ENCODE results near the gene RNF157. TPM values are rescaled to one million over a fixed set of nuclear protein-coding genes. Genes with fewer than 3 reads are reported as not detected.

RNF157 gene
- total RNA-seq, 1 experiment from 2014 or later: 0.86 TPM

DNA sequence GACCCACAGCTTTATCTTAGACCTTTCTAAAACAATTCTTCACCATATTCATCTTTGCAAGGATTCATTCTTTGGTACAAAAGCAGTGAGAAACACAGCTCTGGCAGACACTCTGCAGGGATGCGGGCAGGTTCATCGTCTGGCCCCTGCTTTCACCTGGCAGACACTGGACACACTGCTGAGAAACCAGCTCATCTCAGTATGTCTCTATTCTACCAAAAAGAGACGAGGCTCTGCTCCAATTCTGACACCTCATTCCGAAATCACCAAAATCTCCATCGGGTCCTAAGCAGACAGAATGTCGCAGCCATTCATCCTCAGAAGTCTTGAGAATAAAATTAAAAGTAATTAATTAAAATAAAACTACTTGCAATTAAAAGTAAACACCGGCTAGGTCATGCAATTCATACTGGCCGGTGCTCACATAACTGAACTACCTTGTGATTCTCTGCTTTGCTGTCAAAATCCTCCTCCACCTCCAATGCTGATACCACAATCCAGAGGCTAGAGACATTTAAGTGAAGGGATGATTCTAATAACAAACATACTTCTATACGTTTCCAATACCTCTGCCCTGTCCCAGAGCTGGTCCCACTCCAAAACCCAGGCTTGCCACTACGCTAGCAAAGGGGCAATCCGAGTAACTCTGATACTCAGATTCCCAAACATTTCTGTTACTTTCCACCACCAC, 1.3 kb downstream of the RNF157 start:
- ChIA-PET POLR2A (interaction anchor here (0.6 to 1.2 kb wide), 4 partner anchors 9 to 333 kb away, joined by 3 to 5 read pairs (median 3); no protein-coding TSS in a partner anchor), CTCF (interaction anchor here (1.2 kb wide), 1 partner anchor 49 kb away, joined by 3 read pairs; no protein-coding TSS in a partner anchor)

More for the DNA sequence above, 1.3 kb downstream of the RNF157 start:
- intact Hi-C loops (cut with micrococcal nuclease): no loop called here
- TF ChIP-seq ATF3 (IDR thresholded peaks at IDR 0.05) (no peak), ZFX (IDR thresholded peaks at IDR 0.05) (no peak), REST (IDR thresholded peaks at IDR 0.05; ENCODE audit: low read depth) (no peak), EGR1 (IDR thresholded peaks at IDR 0.05; ENCODE audit: low read depth) (no peak), CTCF (IDR thresholded peaks at IDR 0.05 in 2 of 3, conservative IDR thresholded peaks at IDR 0.05 in 1 of 3; ENCODE audit: borderline replicate concordance in 1 of 3, insufficient read depth in 1 of 3, low read depth in 2 of 3, low read length in 2 of 3) (no peak), ZNF274 (IDR thresholded peaks at IDR 0.05; ENCODE audit: low read depth, low read length) (no peak), RAD21 (IDR thresholded peaks at IDR 0.05; ENCODE audit: low read depth) (no peak), JUND (IDR thresholded peaks at IDR 0.05) (no peak)
- TF ChIP-seq, protein P1, sequence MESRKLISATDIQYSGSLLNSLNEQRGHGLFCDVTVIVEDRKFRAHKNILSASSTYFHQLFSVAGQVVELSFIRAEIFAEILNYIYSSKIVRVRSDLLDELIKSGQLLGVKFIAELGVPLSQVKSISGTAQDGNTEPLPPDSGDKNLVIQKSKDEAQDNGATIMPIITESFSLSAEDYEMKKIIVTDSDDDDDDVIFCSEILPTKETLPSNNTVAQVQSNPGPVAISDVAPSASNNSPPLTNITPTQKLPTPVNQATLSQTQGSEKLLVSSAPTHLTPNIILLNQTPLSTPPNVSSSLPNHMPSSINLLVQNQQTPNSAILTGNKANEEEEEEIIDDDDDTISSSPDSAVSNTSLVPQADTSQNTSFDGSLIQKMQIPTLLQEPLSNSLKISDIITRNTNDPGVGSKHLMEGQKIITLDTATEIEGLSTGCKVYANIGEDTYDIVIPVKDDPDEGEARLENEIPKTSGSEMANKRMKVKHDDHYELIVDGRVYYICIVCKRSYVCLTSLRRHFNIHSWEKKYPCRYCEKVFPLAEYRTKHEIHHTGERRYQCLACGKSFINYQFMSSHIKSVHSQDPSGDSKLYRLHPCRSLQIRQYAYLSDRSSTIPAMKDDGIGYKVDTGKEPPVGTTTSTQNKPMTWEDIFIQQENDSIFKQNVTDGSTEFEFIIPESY (IDR thresholded peaks at IDR 0.05; ENCODE audit: extremely low read depth, insufficient replicate concordance, low read length): no peak
- Histone ChIP-seq H2AFZ (ENCODE audit: low read depth, low read length, poor library complexity, severe bottlenecking) (peak overlapping the region; percentile 34), H3K36me3 (ENCODE audit: control insufficient read depth in 1 of 2, insufficient read depth in 2 of 2, low read length in 2 of 2) (no peaks in the 10 kb centered on the region), H4K20me1 (ENCODE audit: insufficient read depth) (no peaks in the 10 kb centered on the region), H3K4me3 (replicated peaks in 1 of 2; ENCODE audit: low read depth in 1 of 2, low read length in 2 of 2) (no peak overlapping the region), H3K9ac (ENCODE audit: low read length) (no peak overlapping the region), H3K4me2 (ENCODE audit: low read length) (no peak overlapping the region), H3K79me2 (ENCODE audit: insufficient read depth, low read length) (no peaks in the 10 kb centered on the region), H3K9me2 (ENCODE audit: insufficient read depth) (no peaks in the 10 kb centered on the region), H3K27ac (ENCODE audit: low read depth, low read length) (no peak overlapping the region), H3K9me3 (ENCODE audit: control insufficient read depth in 1 of 2, insufficient read depth in 1 of 2, low read depth in 1 of 2, low read length in 2 of 2) (no peaks in the 10 kb centered on the region), H3K27me3 (ENCODE audit: insufficient read depth, low read length) (no peaks in the 10 kb centered on the region), H3K4me1 (ENCODE audit: control insufficient read depth in 1 of 2, insufficient read depth in 2 of 2, low read length in 2 of 2) (peaks cover 3 to 18% of the 10 kb centered on the region in 2 experiments; a peak in 3 of 4 replicates)
- BruUV-seq (replicated peaks): no TSS peak
- ATAC-seq (no peak), DNase-seq (ENCODE audit: low read depth, low spot score) (no peak)
- RAD21 ChIA-PET (ENCODE audit: low non-redundant PET in 1 of 2, low total read pairs in 2 of 2, uncharacterized antibody in 2 of 2, unreplicated experiment in 2 of 2): no interaction called here

All from HCT116 (cell line).